C4-2B (cell line): ENCODE measurements around the gene SLC8A3.

Experiments
- CTCF ChIP-seq: fragments of 450-650 bp; conservative IDR thresholded peaks from 2 replicates; pipeline ENCODE4 v1.5.1; 2017; ENCODE audit warnings: mild to moderate bottlenecking
- ZFX ChIP-seq: fragments of 450-650 bp; IDR thresholded peaks from 2 replicates; pipeline ENCODE4 v1.6.1; 2017

GRCh38 chr14:70189456-70190077 lies 816 bp upstream of the SLC8A3 start:
- TF ChIP-seq CTCF (no peak), ZFX (no peak)
